HG03060 (cell line): Measurements from ENCODE around the gene CA12.

Source experiments
- ATAC-seq: cut with Tn5 transposase; IDR thresholded peaks from one replicate; pipeline ENCODE4 v1.9.1; 2021; ENCODE audit warnings: low read depth, moderate number of reproducible peaks; ENCODE audit not compliant: unreplicated experiment

CA12 gene

GRCh38 chr15:63402498-63403253, 21.0 kb upstream of the CA12 start:
- ATAC-seq: no peak

GRCh38 chr15:63401714-63402497, 20.3 kb upstream of the CA12 start:
- ATAC-seq: no peak

- ATAC-seq: no peak
Measured at GRCh38 chr15:63401078-63401477, 19.4 kb upstream of the CA12 start.

GRCh38 chr15:63398456-63398855, 16.8 kb upstream of the CA12 start:
- ATAC-seq: no peak

- no peak for ATAC-seq
Measured at GRCh38 chr15:63396152-63396928, 14.7 kb upstream of the CA12 start.

GRCh38 chr15:63395730-63396151, 14.1 kb upstream of the CA12 start:
- no peak for ATAC-seq

GRCh38 chr15:63392361-63393009, 10.8 kb upstream of the CA12 start:
- no peak for ATAC-seq

GRCh38 chr15:63391669-63392360, 10.2 kb upstream of the CA12 start:
- ATAC-seq: no peak

GRCh38 chr15:63390689-63391088, 9.0 kb upstream of the CA12 start:
- no peak for ATAC-seq

- ATAC-seq: no peak
Measured at GRCh38 chr15:63389902-63390670, 8.4 kb upstream of the CA12 start.

GRCh38 chr15:63388511-63388910, 6.9 kb upstream of the CA12 start:
- no peak for ATAC-seq

GRCh38 chr15:63387748-63388493, 6.3 kb upstream of the CA12 start:
- no peak for ATAC-seq

GRCh38 chr15:63385911-63386531, 4.4 kb upstream of the CA12 start:
- no peak for ATAC-seq

- no peak for ATAC-seq
Measured at GRCh38 chr15:63384906-63385305, 3.3 kb upstream of the CA12 start.

GRCh38 chr15:63382966-63383710, 1.5 kb upstream of the CA12 start:
- ATAC-seq: no peak

- no peak for ATAC-seq
Measured at GRCh38 chr15:63380808-63381282, 801 bp downstream of the CA12 start.

- no peak for ATAC-seq
Measured at GRCh38 chr15:63380151-63380807, 1.4 kb downstream of the CA12 start.
